DOHH2 (cell line): ENCODE data around the gene CTSH.

Experiments used
- CTCF ChIP-seq: fragments of 200-600 bp; sonication (generic); IDR thresholded peaks from one replicate; pipeline ENCODE4 v1.5.1; 2014; ENCODE audit warnings: antibody characterized with exemption, mild to moderate bottlenecking, low read depth, low read length; ENCODE audit not compliant: poor library complexity, severe bottlenecking
- EZH2phosphoT487 ChIP-seq: fragments of 200-600 bp; sonication (generic); IDR thresholded peaks from 2 replicates; pipeline ENCODE4 v1.6.1; 2017; ENCODE audit warnings: borderline replicate concordance, mild to moderate bottlenecking, antibody characterized with exemption, low read length, moderate library complexity, mixed read lengths

- no peak for TF ChIP-seq CTCF
- no peak for TF ChIP-seq EZH2phosphoT487
These were observed 64.7 kb downstream of the CTSH start for GRCh38 chr15:78880242-78880533.
